ENCODE measurements around the gene CNTN2.
A peak's percentile ranks its signal among the peaks of the same experiment; 100 is the strongest.

CNTN2 gene

DNA sequence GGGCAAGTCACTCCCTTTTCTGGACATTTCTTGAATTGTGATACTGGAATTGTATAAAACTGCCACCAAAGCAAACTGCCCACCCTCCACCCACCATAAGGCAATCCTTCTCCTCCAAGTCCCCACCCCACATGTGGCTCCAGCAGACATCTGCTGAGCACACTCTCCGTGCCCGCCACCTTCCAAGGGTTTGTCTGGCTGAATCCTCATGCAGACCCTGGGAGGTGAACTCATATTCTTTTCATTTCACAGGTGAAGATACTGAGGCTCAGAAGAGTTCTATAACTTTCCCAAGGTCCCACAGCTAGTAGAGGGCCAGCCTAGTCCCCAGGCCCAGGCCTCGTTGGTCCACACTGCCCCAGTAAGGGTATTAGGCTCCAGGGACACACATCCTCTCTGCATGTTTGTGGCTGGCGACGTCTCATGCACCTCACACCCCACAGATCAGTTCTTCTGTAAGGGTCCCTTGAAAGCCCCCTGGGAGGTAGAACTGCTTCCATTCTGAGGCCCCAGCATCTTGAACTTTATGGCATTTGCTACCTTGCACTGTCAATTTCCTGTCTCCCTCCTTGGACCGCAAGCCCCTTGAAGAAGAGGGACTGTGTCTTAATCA lies 14.1 kb downstream of the CNTN2 start:
- no peak for DNase-seq

DNA sequence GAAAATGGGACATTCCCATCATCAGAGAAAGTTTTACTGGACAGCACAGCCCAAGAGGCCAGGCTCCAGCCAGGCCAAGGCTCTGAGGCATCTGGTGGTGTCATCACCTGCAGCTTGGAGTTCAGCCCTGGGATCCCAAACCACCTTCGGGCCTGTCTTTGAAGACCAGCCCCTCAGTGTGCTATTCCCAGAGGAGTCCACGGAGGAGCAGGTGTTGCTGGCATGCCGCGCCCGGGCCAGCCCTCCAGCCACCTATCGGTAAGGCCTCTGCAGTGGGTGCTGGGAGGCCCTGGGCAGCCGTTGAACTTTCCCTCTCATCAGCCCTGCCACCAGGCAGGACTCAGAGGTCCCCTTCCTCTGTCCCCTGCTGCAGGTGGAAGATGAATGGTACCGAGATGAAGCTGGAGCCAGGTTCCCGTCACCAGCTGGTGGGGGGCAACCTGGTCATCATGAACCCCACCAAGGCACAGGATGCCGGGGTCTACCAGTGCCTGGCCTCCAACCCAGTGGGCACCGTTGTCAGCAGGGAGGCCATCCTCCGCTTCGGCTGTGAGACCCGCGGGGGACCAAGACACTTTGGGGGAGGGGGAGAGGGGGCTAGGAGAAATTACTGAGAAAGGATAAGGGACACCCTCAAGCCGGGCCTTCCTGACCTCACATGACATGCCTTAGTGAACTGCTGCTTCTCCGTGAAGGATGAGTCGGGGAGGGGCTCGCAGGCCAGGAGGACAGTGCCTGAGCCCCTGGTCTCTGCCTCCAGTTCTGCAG lies 15.0 kb downstream of the CNTN2 start:
- DNase-seq, result no peak

- no peak for DNase-seq
These were observed 15.8 kb downstream of the CNTN2 start for GRCh38 chr1:205058853-205059252.

DNA sequence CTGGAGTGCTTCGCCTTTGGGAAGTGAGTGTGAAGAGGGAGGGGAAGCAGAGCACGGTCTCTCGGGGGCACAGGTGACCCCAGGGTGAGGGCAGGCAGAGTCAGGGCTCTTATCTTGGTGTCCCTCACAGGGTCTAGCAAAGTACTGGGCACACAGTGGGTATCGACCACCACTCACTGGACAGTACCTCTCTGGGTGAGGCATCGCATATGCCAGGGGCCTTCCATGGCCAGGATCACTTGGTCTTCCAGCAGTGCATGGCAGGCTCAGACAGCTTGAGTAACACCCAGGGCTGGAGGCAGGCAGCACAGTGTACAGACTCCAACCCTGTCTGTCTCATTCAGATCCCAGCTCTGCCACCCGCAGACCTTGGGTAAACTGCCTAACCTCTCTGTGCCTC lies 16.6 kb downstream of the CNTN2 start:
- DNase-seq, result no peak

- DNase-seq, result no peak
These were observed 17.7 kb downstream of the CNTN2 start for GRCh38 chr1:205060746-205061145.

DNA sequence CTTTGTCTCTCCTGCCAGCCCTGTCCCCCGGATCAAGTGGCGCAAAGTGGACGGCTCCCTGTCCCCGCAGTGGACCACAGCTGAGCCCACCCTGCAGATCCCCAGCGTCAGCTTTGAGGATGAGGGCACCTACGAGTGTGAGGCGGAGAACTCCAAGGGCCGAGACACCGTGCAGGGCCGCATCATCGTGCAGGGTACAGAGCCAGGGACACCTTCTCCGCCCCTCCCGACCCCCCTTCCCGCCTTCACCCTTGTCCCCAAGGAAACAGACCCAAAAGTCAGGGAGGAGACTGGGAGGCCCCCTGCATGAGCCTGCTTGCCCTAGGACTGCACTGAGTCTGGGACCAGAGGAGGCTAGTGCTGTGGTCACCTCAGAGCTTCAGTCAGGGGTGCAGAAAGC lies 18.2 kb downstream of the CNTN2 start:
- DNase-seq, result no peak

DNA sequence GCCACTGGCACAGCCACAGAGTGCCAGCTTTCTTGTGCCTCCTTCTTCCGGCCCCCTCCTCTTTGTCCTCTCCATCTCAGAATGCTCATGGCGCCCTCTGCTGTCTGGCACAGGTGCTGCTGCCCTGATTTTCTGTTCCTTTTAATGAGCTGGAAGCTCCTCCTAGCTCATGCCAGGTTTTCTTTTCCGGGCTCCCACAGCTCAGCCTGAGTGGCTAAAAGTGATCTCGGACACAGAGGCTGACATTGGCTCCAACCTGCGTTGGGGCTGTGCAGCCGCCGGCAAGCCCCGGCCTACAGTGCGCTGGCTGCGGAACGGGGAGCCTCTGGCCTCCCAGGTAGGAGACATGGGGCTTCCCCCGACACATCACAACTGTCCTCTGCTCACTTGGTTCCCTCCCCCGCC lies 18.7 kb downstream of the CNTN2 start:
- DNase-seq, result peak; percentile 51

- no peak for DNase-seq
These were observed 19.3 kb downstream of the CNTN2 start for GRCh38 chr1:205062319-205062718.

GRCh38 chr1:205062895-205063294 lies 19.9 kb downstream of the CNTN2 start:
- no peak for DNase-seq

DNA sequence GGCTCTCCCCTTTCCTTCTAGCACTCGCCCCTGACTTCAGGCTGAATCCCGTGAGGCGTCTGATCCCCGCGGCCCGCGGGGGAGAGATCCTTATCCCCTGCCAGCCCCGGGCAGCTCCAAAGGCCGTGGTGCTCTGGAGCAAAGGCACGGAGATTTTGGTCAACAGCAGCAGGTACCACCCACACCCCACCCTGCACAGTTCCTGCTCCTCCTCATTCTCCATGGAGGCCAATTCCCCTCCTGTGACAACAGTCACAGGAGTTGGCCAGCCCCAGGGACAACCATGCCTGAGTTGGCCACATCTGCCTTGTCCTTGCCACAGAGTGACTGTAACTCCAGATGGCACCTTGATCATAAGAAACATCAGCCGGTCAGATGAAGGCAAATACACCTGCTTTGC lies 21.3 kb downstream of the CNTN2 start:
- DNase-seq, result no peak

- DNase-seq, result no peak
These were observed 21.8 kb downstream of the CNTN2 start for GRCh38 chr1:205064741-205065316.

DNA sequence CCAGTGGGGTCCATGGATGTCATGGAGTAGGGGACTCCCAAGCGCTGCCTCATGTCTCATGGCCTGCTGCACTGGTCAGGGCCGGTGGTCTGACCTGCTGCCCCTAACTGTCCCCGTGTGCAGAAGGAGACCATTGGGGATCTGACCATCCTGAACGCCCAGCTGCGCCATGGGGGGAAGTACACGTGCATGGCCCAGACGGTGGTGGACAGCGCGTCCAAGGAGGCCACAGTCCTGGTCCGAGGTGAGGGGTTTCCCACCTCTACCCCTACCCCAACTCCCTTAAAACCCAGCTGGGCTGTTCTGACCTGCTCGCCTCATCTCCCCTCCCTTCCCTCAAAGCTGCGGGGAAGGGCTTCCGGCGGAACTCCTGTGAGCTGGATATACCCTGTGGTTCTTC lies 22.7 kb downstream of the CNTN2 start:
- no peak for DNase-seq

- no peak for DNase-seq
These were observed 23.3 kb downstream of the CNTN2 start for GRCh38 chr1:205066141-205066818.

DNA sequence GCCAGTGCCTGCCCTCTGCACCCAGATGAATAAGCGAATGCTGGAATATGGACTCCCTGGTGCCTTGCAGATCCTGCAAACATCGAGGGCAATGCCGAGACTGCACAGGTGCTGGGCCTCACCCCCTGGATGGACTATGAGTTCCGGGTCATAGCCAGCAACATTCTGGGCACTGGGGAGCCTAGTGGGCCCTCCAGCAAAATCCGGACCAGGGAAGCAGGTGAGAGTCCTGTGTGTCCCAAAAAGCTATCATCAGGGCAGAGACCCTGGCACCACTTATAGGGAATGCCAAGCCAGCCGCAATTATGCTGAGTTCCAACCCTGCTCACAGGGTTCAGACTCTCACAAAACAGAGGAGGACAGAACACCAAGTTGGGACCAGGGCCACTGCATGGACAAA lies 24.0 kb downstream of the CNTN2 start:
- DNase-seq, result no peak

GRCh38 chr1:205068001-205068400 lies 25.0 kb downstream of the CNTN2 start:
- no peak for DNase-seq

DNA sequence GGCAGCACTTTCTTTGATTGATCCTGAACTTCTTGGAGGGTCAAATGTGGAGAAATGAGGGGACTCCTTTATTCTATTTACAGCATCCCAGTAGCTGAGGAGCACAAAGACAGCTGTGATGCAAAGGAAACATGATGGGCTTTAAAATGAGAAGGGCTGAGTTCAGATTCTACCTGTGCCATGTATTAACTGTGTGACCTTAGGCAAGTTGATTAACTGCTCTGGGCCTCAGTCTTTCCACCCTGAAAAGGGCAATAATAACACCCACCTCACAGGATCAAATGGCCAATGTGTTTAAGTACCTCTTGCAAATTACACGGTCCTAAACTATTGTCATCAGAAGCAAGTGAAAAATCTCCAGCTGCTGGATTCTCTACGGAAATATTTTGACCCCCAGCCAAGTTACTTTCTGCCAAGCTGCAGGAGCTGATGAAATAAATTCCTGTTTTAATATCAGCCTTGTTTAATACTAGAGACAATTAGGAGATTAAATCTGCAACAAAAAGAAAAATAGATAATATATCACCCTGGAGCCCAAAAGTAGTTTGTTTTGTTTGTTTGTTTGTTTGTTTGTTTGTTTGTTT lies 25.5 kb downstream of the CNTN2 start:
- no peak for DNase-seq

- no peak for DNase-seq
These were observed 26.5 kb downstream of the CNTN2 start for GRCh38 chr1:205069371-205070125.

- no peak for DNase-seq
These were observed 28.0 kb downstream of the CNTN2 start for GRCh38 chr1:205071028-205071409.

DNA sequence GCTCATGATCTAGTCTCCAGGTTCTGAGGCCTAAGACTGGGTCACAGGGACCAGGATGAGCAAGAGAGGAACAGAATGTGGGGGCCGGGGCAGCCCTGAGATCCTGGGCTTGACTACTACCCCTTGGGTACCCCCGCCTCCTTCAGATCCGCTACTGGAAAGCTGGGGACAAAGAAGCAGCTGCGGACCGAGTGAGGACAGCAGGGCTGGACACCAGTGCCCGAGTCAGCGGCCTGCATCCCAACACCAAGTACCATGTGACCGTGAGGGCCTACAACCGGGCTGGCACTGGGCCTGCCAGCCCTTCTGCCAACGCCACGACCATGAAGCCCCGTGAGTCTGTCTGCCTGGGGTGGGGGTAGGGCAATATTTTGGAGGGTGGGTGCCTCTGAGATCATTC lies 28.8 kb downstream of the CNTN2 start:
- no peak for DNase-seq

GRCh38 chr1:205072286-205072685 lies 29.3 kb downstream of the CNTN2 start:
- DNase-seq, result no peak

DNA sequence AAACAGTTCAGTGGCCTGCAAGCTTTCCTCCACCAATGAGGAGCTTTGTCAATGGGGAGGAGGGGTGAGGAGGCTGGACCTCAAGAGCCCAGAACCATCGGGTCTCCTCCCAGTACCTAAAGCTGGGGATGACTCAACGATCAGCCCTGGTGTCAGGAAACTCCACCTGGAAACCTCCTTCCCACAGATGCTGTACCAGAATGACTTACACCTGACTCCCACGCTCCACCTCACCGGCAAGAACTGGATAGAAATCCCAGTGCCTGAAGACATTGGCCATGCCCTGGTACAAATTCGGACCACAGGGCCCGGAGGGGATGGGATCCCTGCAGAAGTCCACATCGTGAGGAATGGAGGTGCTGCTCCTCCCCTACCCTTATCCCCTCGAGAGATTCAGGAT lies 29.9 kb downstream of the CNTN2 start:
- no peak for DNase-seq

DNA sequence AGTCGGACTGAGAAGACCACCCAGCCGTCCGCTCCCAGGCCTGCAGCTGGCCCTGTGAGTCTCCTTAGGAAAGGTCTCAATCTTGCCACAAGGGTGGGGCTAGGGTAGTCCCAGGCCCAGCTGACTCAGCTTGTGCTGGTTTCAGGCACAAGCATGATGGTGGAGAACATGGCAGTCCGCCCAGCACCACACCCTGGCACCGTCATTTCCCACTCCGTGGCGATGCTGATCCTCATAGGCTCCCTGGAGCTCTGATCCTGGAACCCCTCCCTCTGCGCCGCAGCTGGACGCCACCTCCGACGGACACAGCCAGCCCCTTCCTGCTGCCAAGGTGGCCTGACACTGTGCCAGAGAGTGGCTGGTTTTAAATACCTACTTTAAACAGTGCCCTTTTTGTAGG lies 30.5 kb downstream of the CNTN2 start:
- DNase-seq, result no peak

- no peak for DNase-seq
These were observed 31.1 kb downstream of the CNTN2 start for GRCh38 chr1:205074084-205074483.

Measured in kidney glomerular epithelial cell (primary cell).